C4-2B (cell line): ENCODE measurements around the gene IDI1.

Experiments used
- CTCF ChIP-seq: fragments of 450-650 bp; conservative IDR thresholded peaks from 2 replicates; pipeline ENCODE4 v1.5.1; 2017; ENCODE audit warnings: mild to moderate bottlenecking
- ZFX ChIP-seq: fragments of 450-650 bp; IDR thresholded peaks from 2 replicates; pipeline ENCODE4 v1.6.1; 2017

- TF ChIP-seq CTCF, result no peak
- no peak for TF ChIP-seq ZFX
These were observed 4.0 kb downstream of the IDI1 start for GRCh38 chr10:1044964-1045363.
